GM21737 (cell line): ENCODE results near the gene IMPG2.

Source experiments
- ATAC-seq: cut with Tn5 transposase; IDR thresholded peaks from one replicate; pipeline ENCODE4 v1.9.1; 2021; ENCODE audit warnings: mild to moderate bottlenecking, moderate library complexity; ENCODE audit not compliant: unreplicated experiment

Gene IMPG2

DNA sequence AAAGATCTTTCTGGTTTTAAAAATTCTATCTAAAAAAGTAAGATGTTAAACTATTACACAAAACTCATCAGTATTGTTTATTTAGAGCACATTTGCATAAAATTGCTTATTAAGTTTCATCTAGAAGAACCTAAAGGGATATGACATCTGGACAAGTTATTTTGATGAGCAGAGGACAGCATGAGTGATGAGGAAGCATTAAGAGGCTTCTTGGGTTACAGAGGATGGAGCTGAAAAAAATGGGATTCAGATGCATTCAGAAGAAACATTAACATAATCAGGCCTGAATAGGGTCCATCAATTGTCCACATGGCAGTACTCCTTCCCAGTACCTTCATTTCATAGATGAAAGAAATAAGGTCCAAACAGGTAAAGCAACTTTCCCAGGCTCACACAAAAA, 41.6 kb downstream of the IMPG2 start:
- ATAC-seq, result no peak

DNA sequence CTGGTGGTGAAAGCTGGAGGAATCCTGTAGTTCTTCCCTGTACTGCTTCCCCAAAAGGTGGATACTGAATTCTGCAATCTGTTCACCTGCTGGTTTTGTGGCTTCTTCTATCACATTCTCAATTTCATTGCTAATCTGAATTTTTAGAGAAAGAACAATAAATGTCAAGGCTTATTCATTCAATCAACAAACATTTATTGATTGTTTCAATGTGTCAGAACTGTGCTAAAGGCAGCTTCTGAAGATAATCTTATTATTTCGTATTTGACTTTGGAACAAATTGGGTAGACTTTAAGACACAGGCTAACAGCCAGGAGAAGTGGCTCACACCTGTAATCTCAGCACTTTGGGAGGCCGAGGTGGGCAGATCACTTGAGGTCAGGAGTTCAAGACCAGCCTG, 46.8 kb downstream of the IMPG2 start:
- ATAC-seq, result no peak

DNA sequence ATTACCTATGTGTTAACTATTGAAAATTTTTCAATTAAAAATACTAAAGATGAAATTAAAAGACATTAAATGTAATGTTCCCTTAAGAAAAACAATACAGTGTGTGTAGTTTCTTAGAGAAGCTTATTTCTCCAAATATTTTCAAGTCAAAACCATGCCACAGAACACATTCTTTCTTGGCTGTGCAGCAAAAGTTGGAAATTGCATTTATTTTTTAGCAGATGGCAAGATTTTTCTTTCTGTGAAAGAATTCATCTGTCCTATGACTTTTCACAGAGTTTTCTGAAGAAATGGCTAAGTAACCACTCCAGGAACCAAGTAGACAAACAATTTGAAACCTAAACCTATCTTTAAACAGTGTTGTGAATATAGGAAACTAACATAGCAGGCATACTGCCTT, 47.2 kb downstream of the IMPG2 start:
- ATAC-seq, result no peak

DNA sequence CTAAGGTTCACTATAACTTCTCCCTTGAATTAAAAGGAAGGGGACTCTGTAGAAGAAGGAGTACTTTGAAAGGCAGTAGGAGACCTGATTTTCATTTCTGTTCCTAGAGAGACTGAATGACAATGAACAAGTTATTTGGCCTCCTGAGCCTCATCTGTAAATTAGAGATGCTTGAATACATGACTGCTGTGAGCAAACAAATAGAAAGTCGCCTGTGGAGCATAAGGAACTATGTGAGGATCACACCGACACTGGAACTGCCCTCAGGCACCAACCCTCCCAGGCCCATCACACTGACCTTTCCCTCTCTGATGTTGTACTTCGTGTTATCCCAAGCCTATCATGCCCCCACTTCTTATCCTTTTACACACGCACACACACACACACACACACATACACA, 48.6 kb downstream of the IMPG2 start:
- no peak for ATAC-seq

DNA sequence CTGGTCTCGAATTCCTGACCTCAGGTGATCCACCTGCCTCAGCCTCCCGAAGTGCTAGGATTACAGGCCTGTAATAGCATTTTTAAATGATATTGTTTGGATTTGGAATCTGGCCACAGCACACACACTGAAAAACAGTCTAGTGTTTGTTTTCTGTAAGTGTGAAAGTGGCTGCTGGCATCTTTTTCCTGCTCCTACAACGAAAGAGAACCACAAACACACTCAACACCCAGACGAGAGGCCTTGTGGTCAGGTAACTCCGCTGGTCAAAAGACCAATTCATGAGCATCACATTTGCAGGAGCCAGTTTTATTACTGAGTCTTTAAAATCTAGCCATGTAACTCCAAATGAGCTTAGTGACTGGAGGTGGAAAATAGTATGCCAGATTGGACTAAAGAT, 50.2 kb downstream of the IMPG2 start:
- ATAC-seq, result no peak

DNA sequence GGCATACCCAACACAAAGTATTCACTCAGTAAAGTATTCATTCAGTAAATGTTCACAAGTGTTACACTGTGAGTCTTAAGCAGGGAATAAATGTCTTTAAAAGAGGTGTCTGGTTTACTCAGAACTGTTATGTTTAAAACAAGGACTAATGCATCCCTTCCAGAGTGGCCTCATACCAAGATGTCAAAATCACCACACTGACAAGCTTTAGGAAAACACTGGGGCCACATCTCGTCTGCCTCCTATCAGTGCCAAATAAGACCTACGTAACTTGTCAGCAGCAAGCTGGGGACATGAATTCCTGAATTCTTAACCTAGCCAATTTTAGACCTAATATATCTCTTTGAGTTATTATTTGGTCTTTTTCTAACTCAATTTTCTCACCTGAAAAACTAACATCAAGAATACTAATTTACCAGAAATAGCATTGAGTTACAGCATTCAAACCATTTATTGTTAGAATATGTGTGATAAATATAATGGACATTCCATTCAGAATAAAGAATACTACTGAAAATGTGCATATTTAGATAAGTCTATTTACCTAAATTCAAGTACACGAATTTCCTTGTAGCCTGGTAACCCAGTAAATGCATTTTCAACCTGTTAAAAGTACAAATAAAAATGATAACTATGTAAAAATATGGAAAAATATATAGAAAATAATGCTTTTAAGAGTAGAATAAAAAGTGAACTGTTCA, 51.3 kb downstream of the IMPG2 start:
- no peak for ATAC-seq

DNA sequence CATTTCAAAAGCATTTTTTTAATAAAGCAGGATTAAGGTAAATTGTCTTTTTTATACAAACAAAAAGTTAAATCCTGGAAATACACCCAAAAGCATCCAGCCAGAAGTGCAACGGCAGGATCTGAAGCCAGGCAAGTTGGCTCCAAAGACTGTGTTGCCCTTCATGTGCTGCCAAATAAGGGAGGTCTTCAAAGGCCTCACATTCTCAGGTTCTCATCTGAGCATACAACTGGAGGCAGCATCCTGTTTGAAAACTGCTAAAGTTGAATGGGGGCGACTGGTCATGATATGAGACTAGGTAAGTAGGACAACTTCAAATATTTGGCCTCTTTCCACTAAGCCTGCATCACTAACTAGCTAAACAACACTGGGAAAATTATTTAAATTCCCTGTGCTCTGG, 52.2 kb downstream of the IMPG2 start:
- ATAC-seq, result no peak

DNA sequence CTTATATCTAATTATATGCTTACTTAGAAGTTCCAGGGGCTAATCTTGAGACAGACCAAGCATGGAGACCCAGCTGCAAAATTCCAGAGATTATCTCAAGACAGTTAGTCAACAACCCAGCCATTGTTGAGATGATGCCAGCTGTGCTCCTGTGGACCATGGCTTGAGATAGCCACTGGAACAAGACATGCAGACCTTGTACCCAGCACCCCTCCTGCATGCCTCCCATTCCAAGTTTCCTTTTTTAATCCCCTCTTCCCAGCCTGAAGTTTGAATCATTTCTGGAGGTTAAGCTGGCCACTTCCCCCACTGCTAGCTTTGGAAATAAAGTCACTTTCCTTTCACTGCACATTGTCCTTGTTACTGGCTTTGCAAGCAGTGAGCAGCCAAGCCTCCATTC, 53.8 kb downstream of the IMPG2 start:
- ATAC-seq, result no peak

DNA sequence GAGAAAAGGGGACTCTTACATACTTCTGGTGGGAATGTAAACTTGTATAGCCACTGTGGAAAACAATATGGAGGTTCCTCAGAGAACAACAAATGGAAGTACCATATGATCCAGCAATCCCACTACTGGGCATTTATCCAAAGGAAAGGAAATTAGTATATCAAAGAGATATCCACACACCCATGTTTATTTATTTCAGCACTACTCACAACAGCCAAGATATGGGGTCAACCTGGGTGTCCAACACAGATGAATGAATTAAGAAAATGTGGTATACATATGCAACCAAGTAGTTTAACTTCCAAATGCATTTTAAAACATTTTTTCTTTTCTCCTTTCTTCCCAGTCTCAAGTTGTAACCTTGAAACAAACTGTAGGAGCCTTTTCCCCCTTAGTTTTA, 54.3 kb downstream of the IMPG2 start:
- no peak for ATAC-seq

DNA sequence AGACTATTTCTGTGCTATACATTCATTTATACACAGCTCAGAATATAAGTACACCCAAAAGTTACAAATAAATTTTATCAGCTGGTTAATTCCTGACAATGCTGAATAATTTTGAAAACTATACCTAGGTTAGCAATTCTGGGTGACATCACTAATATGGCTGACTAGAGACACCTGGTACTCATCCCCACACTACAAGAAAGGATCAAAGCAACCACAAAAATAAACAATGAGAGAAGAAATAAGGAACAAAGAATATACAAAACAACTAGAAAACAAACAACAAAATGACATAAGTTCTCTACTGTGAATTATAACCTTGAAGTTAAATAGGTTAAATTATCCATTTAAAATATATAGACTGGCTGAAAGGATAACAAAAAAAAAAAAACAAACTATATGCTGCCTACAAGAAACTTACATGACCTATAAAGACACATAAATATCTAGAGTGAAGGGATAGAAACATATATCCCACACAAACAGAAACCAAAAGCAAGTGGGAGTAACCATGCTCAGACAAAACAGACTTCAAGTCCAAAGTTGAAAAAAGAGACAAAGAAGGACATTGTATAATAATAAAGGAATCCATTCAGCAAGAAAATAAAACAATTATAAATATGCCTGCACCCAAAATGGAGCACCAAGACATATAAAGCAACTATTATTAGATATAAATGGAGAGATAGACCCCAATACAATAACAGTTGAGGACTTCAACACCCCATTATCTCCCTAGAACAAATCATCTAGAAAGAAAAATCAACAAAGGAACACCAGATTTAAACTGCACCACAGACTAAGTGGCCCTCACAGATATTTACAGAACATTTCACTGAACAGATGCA, 57.8 kb downstream of the IMPG2 start:
- ATAC-seq, result peak; percentile 71

DNA sequence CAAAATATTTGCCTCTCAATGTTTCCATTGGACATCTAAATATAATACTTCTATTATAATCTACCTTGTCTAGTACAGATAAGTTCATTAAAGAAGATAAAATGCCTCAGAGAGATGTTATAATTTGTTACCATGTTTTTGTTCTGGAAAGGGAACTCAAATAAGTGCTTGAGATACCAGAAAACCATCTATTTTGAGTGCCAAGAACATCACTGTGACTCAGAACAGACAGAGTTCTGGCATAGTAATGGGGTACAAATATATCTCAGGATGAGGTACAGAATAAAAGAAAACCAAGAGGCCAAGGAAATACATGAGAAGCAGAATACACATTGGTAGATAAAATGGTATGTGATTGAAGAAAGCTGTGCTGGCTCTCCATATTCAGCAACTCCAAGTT, 58.9 kb downstream of the IMPG2 start:
- no peak for ATAC-seq

DNA sequence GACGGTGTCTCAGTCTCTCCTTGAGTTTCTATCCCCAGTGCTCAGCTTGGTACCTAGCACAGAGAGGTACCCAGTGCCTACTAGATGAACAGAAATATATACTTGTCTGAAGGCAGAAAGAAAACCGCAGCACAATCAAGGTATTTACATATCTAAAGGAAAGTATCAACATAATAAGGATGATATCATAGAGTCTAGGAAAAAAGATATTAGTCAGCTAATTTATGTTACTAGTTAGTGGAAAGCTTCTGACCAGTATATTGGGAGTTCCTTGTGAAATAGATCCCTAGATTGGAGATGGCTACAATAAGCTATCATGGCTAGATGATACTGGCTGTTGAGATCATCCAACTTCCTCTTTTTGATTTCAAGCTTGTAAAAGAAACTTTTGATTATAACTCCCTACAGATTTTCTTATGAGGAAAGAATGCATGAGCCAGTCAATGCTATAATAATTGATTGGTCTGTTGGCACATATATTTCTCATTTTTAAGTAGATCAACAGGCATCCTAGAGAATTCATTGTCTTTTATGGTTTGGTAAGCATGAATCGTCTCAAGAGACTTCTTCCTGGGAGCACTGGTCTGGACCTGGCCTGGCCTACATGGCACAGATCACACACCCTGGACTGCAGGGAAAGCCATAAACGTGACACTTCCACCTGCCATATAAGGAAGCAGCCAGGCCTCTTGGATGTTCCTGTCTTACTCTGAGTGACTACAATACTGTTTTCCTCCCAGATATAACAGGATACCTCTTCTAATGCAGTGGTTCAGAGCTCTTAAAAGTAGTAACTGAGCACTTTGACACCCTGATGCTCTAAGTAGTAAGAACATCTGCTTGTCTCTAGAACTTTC, 60.7 kb downstream of the IMPG2 start:
- ATAC-seq, result no peak

DNA sequence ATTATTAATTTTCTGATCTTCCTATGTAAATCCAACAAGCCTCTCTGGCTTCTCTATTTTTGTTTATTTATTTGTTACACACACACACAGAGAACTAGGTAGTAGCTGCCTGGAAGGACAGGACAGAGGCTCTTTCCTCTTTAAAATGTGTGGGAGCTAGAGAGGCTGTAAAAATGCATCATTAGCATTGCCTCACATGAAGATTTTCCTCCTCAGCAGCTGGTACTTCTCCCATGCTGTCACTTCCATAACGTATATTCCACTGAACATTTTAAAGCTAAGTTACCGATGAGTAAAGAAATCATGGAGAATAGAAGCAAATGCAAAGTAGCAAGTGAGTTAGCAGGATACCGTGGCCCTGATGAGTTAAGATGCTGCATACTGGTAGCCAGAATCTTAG, 63.9 kb downstream of the IMPG2 start:
- ATAC-seq, result no peak

DNA sequence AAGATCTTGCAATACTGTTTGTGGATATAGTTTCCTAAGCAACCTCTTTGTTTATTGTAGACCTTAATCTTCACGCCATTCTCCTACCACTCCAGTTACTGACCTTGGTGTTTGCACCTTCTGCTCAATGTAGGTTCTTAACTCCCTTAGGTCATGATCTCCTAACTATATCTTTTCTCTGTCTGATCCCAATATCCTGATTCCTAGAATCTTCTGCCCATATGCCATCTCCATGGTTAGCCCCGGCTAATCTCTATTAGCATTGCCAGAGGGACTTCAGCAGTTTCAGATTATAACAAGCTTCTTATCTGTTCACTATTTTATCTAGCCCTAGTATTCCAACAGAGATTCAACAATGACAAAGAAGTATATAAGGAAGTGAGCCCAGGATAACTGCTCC, 64.9 kb downstream of the IMPG2 start:
- no peak for ATAC-seq

DNA sequence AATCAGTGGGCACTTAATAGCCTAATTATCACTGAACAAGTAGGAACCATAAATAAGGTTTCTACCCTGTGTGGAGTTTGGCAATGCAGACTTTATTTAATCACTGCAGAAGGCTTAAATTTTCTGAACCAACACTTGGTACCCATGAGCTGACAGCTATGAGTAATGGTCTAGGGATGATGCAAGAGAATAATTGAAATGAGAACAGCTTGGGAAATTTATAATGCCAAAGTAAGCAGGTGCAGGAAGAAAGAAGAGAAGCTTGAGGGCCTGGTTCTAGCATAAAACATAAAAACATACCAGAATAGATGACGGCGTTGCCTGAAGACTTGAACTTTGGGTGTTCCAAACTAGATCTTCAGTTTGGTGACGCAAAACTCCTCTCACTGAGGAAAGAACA, 67.0 kb downstream of the IMPG2 start:
- ATAC-seq, result no peak

DNA sequence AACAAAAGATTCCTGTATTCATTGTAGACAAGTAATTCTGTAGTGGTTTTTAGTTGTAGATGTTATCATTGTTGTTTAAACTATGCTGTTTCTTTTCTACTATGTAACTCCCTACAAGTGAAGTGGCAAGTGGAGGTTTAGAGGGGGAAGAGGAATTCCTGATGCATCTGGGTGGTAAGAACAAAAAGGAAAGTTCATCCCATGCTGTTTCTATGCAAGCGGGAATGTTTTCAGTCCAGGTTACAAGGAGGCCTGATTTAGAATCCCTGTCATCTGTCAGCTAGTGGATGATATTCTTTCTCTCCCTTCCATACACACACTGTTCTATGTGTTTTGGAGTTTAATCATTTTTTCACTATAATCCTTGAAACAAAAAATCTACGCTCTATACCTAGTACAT, 67.4 kb downstream of the IMPG2 start:
- no peak for ATAC-seq

DNA sequence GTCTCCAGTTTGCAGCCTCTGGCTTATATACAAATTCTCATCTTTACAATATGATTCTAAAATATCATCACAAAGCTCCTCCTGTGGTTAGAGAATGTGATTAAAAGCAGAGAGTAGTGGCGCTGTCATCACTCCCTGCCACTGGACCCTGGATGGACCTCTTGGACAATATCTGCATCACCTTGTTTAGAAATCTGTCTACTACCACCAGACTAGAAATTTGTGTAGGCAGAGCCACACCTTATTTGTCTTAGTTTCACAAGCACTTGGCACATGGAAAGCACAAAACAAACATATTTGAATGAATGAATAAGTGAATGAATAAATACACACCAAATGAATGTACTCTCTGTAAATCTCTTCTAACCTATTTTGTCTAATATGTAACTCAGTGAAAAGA, 68.1 kb downstream of the IMPG2 start:
- no peak for ATAC-seq

DNA sequence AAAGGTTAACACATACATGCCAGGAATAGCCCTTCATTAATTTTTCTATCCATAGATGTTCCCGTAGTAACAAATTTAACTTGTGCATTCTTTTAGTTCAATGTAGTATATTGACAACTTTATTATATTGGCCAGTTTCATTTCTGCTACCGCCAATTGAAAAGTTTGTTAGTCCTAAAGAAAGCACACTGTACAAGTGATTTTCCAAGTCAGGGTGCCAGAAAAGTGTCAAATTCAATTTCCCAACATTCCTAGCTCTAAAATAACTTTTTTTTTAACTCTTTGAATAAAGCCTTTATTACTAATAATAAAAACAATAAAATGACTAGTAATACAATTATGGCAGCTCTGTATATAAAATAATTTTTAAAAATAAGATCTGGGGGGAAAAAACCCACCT, 68.9 kb downstream of the IMPG2 start:
- no peak for ATAC-seq

DNA sequence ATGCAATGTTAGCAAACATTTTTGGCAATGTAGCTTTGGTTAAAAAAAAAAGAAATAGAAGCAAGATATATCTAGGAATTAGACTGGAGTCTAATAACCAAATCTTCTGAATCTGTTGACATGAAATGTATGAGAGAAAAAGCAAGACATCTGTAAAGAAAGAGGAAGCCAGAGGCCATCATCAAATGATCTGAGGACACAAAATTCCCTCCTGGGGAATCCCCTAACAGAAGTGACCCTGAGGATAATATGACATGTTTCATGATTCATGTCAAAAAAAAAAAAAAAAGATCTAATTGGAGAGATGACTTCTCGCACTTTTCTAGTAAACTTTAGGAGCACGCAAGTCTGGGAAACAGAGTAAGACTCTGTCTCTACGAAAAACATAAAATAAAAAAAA, 70.9 kb downstream of the IMPG2 start:
- ATAC-seq, result no peak

DNA sequence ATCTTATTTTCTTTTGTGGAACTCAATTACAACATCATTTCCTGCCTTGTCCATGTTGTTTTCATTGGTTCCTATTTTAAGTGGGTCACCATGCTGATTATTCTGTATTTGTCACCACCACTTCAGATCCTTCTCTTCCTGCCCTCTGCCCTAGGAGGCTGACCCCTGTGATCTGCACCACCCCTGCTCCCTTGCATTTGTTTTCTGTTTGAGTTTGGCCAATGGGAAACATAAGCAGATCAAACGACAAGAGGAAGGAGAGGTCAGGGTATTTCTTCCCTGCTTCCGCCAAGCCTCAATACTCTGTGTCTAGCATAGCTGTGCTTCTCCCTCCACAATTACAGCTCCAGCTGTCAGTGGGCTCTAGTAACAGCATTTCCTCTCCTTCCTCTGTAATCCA, 71.6 kb downstream of the IMPG2 start:
- ATAC-seq, result no peak

DNA sequence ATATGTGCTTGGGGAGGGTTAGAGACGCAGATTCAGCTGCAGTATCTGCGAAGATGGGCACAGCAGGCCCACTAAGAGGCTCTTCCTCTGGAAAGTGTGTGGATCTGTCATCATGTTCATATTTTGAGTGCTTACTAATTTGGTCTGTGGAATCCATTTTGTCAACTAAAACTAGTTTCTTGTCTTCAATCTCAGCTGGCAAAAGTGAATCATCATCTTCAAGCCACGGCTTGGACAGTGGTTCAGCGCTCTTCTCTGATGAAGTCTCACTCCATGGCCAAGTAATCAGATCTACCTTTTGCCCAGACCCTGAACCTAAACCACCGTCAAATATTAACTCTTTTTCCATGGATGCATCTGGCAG, 76.2 kb downstream of the IMPG2 start:
- no peak for ATAC-seq
